Smooth muscle cell (in vitro differentiated cells): ENCODE results near the gene ZIM2. TPM values are rescaled to one million over a fixed set of nuclear protein-coding genes. Genes with fewer than 3 reads are reported as not detected.

Experiments
- DNase-seq: peaks from one replicate; lab custom pipeline; 2025; ENCODE audit not compliant: unreplicated experiment; lab: John Stamatoyannopoulos, UW
- H2AFZ ChIP-seq: fragments of 200-600 bp; sonication (generic); 2 replicates; pipeline ENCODE4 v1.6.0; 2016; ENCODE audit warnings: antibody characterized with exemption, low read depth, mild to moderate bottlenecking
- H3F3A ChIP-seq: fragments of 200-600 bp; sonication (generic); 2 replicates; pipeline ENCODE4 v1.6.0; 2017; ENCODE audit warnings: antibody characterized with exemption, low read depth
- H3K27ac ChIP-seq: fragments of 200-600 bp; sonication (generic); 2 replicates; pipeline ENCODE4 v1.5.1; 2016; ENCODE audit warnings: low read depth, mild to moderate bottlenecking
- H3K27me3 ChIP-seq: fragments of 200-600 bp; sonication (generic); 2 replicates; pipeline ENCODE4 v1.6.1; 2016; ENCODE audit warnings: low read depth, mild to moderate bottlenecking
- H3K36me3 ChIP-seq: fragments of 200-600 bp; sonication (generic); 2 replicates; pipeline ENCODE4 v1.5.1; 2016; ENCODE audit warnings: low read depth
- H3K4me1 ChIP-seq: fragments of 200-600 bp; sonication (generic); 2 replicates; pipeline ENCODE4 v1.5.1; 2016; ENCODE audit warnings: low read depth
- H3K4me2 ChIP-seq: fragments of 200-600 bp; sonication (generic); 2 replicates; pipeline ENCODE4 v1.6.0; 2016; ENCODE audit warnings: mild to moderate bottlenecking
- H3K4me3 ChIP-seq: fragments of 200-600 bp; sonication (generic); 2 replicates; pipeline ENCODE4 v1.5.1; 2016; ENCODE audit warnings: mild to moderate bottlenecking
- H3K79me2 ChIP-seq: fragments of 200-600 bp; sonication (generic); 2 replicates; pipeline ENCODE4 v1.6.0; 2016; ENCODE audit warnings: low read depth, mild to moderate bottlenecking
- H3K9ac ChIP-seq: fragments of 200-600 bp; sonication (generic); 2 replicates; pipeline ENCODE4 v1.6.0; 2016; ENCODE audit warnings: low read depth
- H3K9me3 ChIP-seq: fragments of 200-600 bp; sonication (generic); replicated peaks from 2 replicates; pipeline ENCODE4 v1.5.1; 2016; ENCODE audit warnings: low read depth
- H4K20me1 ChIP-seq: fragments of 200-600 bp; sonication (generic); 2 replicates; pipeline ENCODE4 v1.6.0; 2016; ENCODE audit warnings: low read depth
- CTCF ChIP-seq: fragments of 200-600 bp; sonication (generic); IDR thresholded peaks from 2 replicates; pipeline ENCODE4 v1.5.1; 2017; ENCODE audit warnings: borderline replicate concordance, mild to moderate bottlenecking, antibody characterized with exemption; ENCODE audit not compliant: insufficient read depth, poor library complexity, severe bottlenecking
- whole genome bisulfite sequencing: methylation state at CpG from one replicate; pipeline ENCODE4 v1.1.7; 2016; ENCODE audit warnings: low lambda C conversion rate; 5-methylcytosine and 5-hydroxymethylcytosine counted together
- polyA plus RNA-seq: library from polyadenylated mRNA; unstranded; fragments of >200 nt; fragmentation: Nextera tagmentation; extraction: Ambion mirVana; gene quantifications from 2 replicates; pipeline ENCODE4 v1.2.1, GENCODE V29; 2016
- total RNA-seq: library from RNA; depleted of rRNA; stranded (reverse); fragments of >200 nt; gene quantifications from 2 replicates; pipeline ENCODE4 v1.2.3, GENCODE V29; 2014

Gene ZIM2
- not detected in 2 replicates for total RNA-seq
- polyA plus RNA-seq, result not detected in 2 replicates

GRCh38 chr19:56840451-56841192 lies at the start of gene ZIM2, which contains the start of gene PEG3:
TSS of gene ZIM2 (minus strand) at chr19:56840726. CDS start at chr19:56824277, 16,449 bp downstream.
TSS of gene PEG3 (minus strand) at chr19:56840726. CDS start at chr19:56824655, 16,071 bp downstream.
- Histone ChIP-seq H3K4me2 (no peak within 1 kb of the TSS), H3K4me3 (no peak within 1 kb of the TSS), H3K79me2 (no peaks in the 10 kb centered on the region), H3K36me3 (no peaks in the 10 kb centered on the region), H4K20me1 (no peaks in the 10 kb centered on the region), H3K9ac (no peak within 1 kb of the TSS), H3K27me3 (no peaks in the 10 kb centered on the region), H3F3A (no peaks in the 10 kb centered on the region), H3K4me1 (no peaks in the 10 kb centered on the region), H3K9me3 (no peaks in the 10 kb centered on the region), H2AFZ (no peak within 1 kb of the TSS), H3K27ac (no peak within 1 kb of the TSS)
- 92% methylated on average over 30 of the region's 49 CpGs for WGBS
- DNase-seq, result no peak
- no peak for TF ChIP-seq CTCF

- Histone ChIP-seq H3K4me1 (no peaks in the 10 kb centered on the region), H2AFZ (no peak overlapping the region), H3K4me2 (no peak overlapping the region), H4K20me1 (no peaks in the 10 kb centered on the region), H3K9ac (no peak overlapping the region), H3K27me3 (no peaks in the 10 kb centered on the region), H3F3A (no peaks in the 10 kb centered on the region), H3K27ac (no peak overlapping the region), H3K4me3 (no peak overlapping the region), H3K36me3 (no peaks in the 10 kb centered on the region), H3K79me2 (no peaks in the 10 kb centered on the region), H3K9me3 (peaks cover 8% of the 10 kb centered on the region)
- no peak for DNase-seq
- 81% methylated on average over 14 of the region's 14 CpGs for WGBS
- no peak for TF ChIP-seq CTCF
These were observed 44.9 kb upstream of the ZIM2 start for GRCh38 chr19:56885173-56885985.

GRCh38 chr19:56884441-56884840 lies 43.9 kb upstream of the ZIM2 start:
- Histone ChIP-seq H3F3A (no peaks in the 10 kb centered on the region), H3K9ac (no peak overlapping the region), H3K4me1 (no peaks in the 10 kb centered on the region), H3K27ac (no peak overlapping the region), H3K4me3 (no peak overlapping the region), H3K9me3 (peaks cover 8% of the 10 kb centered on the region), H3K79me2 (no peaks in the 10 kb centered on the region), H4K20me1 (no peaks in the 10 kb centered on the region), H3K27me3 (no peaks in the 10 kb centered on the region), H3K4me2 (no peak overlapping the region), H2AFZ (no peak overlapping the region), H3K36me3 (no peaks in the 10 kb centered on the region)
- 91% methylated on average over 5 of the region's 5 CpGs for WGBS
- no peak for TF ChIP-seq CTCF
- DNase-seq, result no peak
